HepG2 (cell line): ENCODE data around the gene NEK3. TPM values are rescaled to one million over a fixed set of nuclear protein-coding genes. Genes with fewer than 3 reads are reported as not detected.

ENCODE experiments used
- CSRNP2 ChIP-seq: sonication (generic); formaldehyde crosslinking; conservative IDR thresholded peaks from 2 replicates; pipeline ENCODE4 v1.8.0; 2022; ENCODE audit warnings: low read depth, missing genetic modification reagents
- DR1 ChIP-seq: sonication (generic); formaldehyde crosslinking; IDR thresholded peaks from 2 replicates; pipeline ENCODE4 v1.8.0; 2021; ENCODE audit warnings: mild to moderate bottlenecking, missing genetic modification reagents, inconsistent platforms
- HNF1A ChIP-seq, 2 experiments: sonication (generic) in 1 of 2; formaldehyde crosslinking in 1 of 2; IDR thresholded peaks; 2 replicates each; pipeline versions ENCODE4 v1.4.0 to v1.6.1; 2016 to 2020; ENCODE audit warnings: borderline replicate concordance in 1 of 2, low read depth in 1 of 2, mild to moderate bottlenecking in 1 of 2, missing genetic modification reagents in 1 of 2
- KLF16 ChIP-seq, 2 experiments: sonication (generic) in 1 of 2; formaldehyde crosslinking in 1 of 2; IDR thresholded peaks; 2 replicates each; pipeline versions ENCODE4 v1.6.1 to v1.8.0; 2016 to 2023; ENCODE audit warnings: missing genetic modification reagents in 2 of 2, missing compliant biosample characterization in 1 of 2
- MNT ChIP-seq: fragments of 450-650 bp; IDR thresholded peaks from 2 replicates; pipeline ENCODE4 v1.6.1; 2016
- NBN ChIP-seq: fragments of 450-650 bp; conservative IDR thresholded peaks from 2 replicates; pipeline ENCODE4 v1.6.1; 2017
- SRSF9 ChIP-seq: fragments of 200-400 bp; formaldehyde crosslinking; IDR thresholded peaks from 2 replicates; pipeline ENCODE4 v1.6.1; 2018; ENCODE audit warnings: borderline replicate concordance, mild to moderate bottlenecking, low read depth, low read length; ENCODE audit not compliant: insufficient read depth, poor library complexity, severe bottlenecking
- YEATS2 ChIP-seq: sonication (generic); formaldehyde crosslinking; IDR thresholded peaks from 2 replicates; pipeline ENCODE4 v1.4.0; 2020; ENCODE audit warnings: missing genetic modification reagents, borderline replicate concordance
- ZBTB7B ChIP-seq: sonication (generic); formaldehyde crosslinking; IDR thresholded peaks from 2 replicates; pipeline ENCODE4 v1.4.0; 2020; ENCODE audit warnings: missing genetic modification reagents
- ZGPAT ChIP-seq: IDR thresholded peaks from 2 replicates; pipeline ENCODE4 v1.6.1; 2016; ENCODE audit warnings: mild to moderate bottlenecking
- ZNF329 ChIP-seq: sonication (generic); formaldehyde crosslinking; IDR thresholded peaks from 2 replicates; pipeline ENCODE4 v1.9.0; 2021; ENCODE audit warnings: low read depth, mild to moderate bottlenecking, missing genetic modification reagents
- ZNF512 ChIP-seq: sonication (generic); formaldehyde crosslinking; IDR thresholded peaks from 2 replicates; pipeline ENCODE4 v1.4.0; 2020; ENCODE audit warnings: mild to moderate bottlenecking, missing genetic modification reagents
- ZNF577 ChIP-seq: sonication (generic); formaldehyde crosslinking; IDR thresholded peaks from 2 replicates; pipeline ENCODE4 v1.4.0; 2020; ENCODE audit warnings: mild to moderate bottlenecking, low read depth, missing genetic modification reagents, borderline replicate concordance
- ZNF883 ChIP-seq: sonication (generic); formaldehyde crosslinking; IDR thresholded peaks from 2 replicates; pipeline ENCODE4 v1.5.1; 2020; ENCODE audit warnings: mild to moderate bottlenecking, missing genetic modification reagents; ENCODE audit errors: not compliant biosample characterization
- polyA plus RNA-seq, 8 experiments: library from polyadenylated mRNA; depleted of rRNA in 3 of 8; stranded (reverse) in 7 of 8; unstranded in 1 of 8; fragments of >200 nt; fragmentation: Illumina TruSeq in 4 of 8; extraction: Trizol in 4 of 8; gene quantifications; 2 replicates each; pipeline versions ENCODE4 v1.2.1 to v1.2.3, GENCODE V29; 2011 to 2016; ENCODE audit warnings: low read depth in 4 of 8, missing spikeins in 1 of 8, mixed read lengths in 1 of 8; ENCODE audit not compliant: insufficient read depth in 1 of 8
- total RNA-seq, 5 experiments: library from RNA; depleted of rRNA; stranded (reverse); fragments of >200 nt; fragmentation: Illumina TruSeq; extraction: Trizol; gene quantifications; 2 replicates each; pipeline ENCODE4 v1.2.3, GENCODE V29; 2016; ENCODE audit warnings: low read depth in 1 of 5

Gene NEK3
- total and polyA plus RNA-seq, 2 of the 13 experiments (the other 11 are each of a cell fraction or from before 2014, with no cell fraction given) = 36.7 to 68.2 TPM

- no peak for TF ChIP-seq ZNF577 (CRISPR knock-in tag)
- TF ChIP-seq CSRNP2 (CRISPR knock-in tag) = 0 out of 2 replicates have a peak, but pooled peaks have one; percentile 25
- TF ChIP-seq ZNF512 = no peak; the same call in none of the 2 replicates
- 0 out of 2 replicates have a peak, but pooled peaks have one; percentile 48 for TF ChIP-seq ZNF329
- no peak; the same call in 1 of the 2 replicates for TF ChIP-seq ZBTB7B (CRISPR knock-in tag)
- peak; percentile 83 for TF ChIP-seq ZGPAT (CRISPR knock-in tag)
- peak; percentile 23; the same call in 1 of the 2 replicates for TF ChIP-seq MNT
- TF ChIP-seq KLF16 (CRISPR knock-in tag; IDR thresholded peaks at IDR 0.05) = peak in 1 of 2 experiments; percentile 82; a peak in 2 of 4 replicates
- TF ChIP-seq DR1 (CRISPR knock-in tag) = 0 out of 2 replicates have a peak, but pooled peaks have one; percentile 43
- TF ChIP-seq ZNF883 (CRISPR knock-in tag) = peak; percentile 91
- TF ChIP-seq NBN = no peak
- no peak for TF ChIP-seq HNF1A (IDR thresholded peaks at IDR 0.05; ENCODE audit: low read depth)
- no peak for TF ChIP-seq HNF1A (CRISPR knock-in tag; IDR thresholded peaks at IDR 0.05; ENCODE audit: borderline replicate concordance)
- TF ChIP-seq YEATS2 (CRISPR knock-in tag) = peak; percentile 27; the same call in 1 of the 2 replicates
- no peak for TF ChIP-seq SRSF9
Measured at GRCh38 chr13:52159159-52159982, at the start of gene NEK3 (continued).
